Neural progenitor cell (in vitro differentiated cells): ENCODE measurements around the gene PROSER3. TPM values are rescaled to one million over a fixed set of nuclear protein-coding genes. Genes with fewer than 3 reads are reported as not detected.

ENCODE experiments used
- DNase-seq: peaks from one replicate; pipeline ENCODE4 v3.0.0-alpha.2; 2016; ENCODE audit warnings: low spot score
- H2AFZ ChIP-seq: fragments of 200-600 bp; sonication (generic); replicated peaks from 2 replicates; pipeline ENCODE4 v1.6.1; 2016; ENCODE audit warnings: antibody characterized with exemption
- H3F3A ChIP-seq: fragments of 200-600 bp; sonication (generic); 2 replicates; pipeline ENCODE4 v1.6.1; 2016; ENCODE audit warnings: antibody characterized with exemption, low read depth
- H3K27ac ChIP-seq: fragments of 200-600 bp; sonication (generic); 2 replicates; pipeline ENCODE4 v1.5.1; 2016; ENCODE audit warnings: mild to moderate bottlenecking
- H3K27me3 ChIP-seq: fragments of 200-600 bp; sonication (generic); 2 replicates; pipeline ENCODE4 v1.6.1; 2016; ENCODE audit warnings: mild to moderate bottlenecking, moderate library complexity
- H3K36me3 ChIP-seq: fragments of 200-600 bp; sonication (generic); 2 replicates; pipeline ENCODE4 v1.5.1; 2016
- H3K4me1 ChIP-seq: fragments of 200-600 bp; sonication (generic); 2 replicates; pipeline ENCODE4 v1.6.1; 2016; ENCODE audit warnings: mixed run types
- H3K4me2 ChIP-seq: fragments of 200-600 bp; sonication (generic); 2 replicates; pipeline ENCODE4 v1.6.1; 2016
- H3K4me3 ChIP-seq: fragments of 200-600 bp; sonication (generic); 2 replicates; pipeline ENCODE4 v1.5.1; 2016
- H3K79me2 ChIP-seq: fragments of 200-600 bp; sonication (generic); 2 replicates; pipeline ENCODE4 v1.6.1; 2016; ENCODE audit warnings: low read depth
- H3K9ac ChIP-seq: fragments of 200-600 bp; sonication (generic); 2 replicates; pipeline ENCODE4 v1.6.1; 2016
- H3K9me3 ChIP-seq: fragments of 200-600 bp; sonication (generic); 2 replicates; pipeline ENCODE4 v1.5.1; 2016; ENCODE audit warnings: low read depth
- H4K20me1 ChIP-seq: fragments of 200-600 bp; sonication (generic); 2 replicates; pipeline ENCODE4 v1.6.1; 2016; ENCODE audit warnings: low read depth
- H3K27ac Mint-ChIP-seq: 3 replicates; pipeline ENCODE4 v1.8.0; 2021; ENCODE audit warnings: mixed read lengths
- H3K27me3 Mint-ChIP-seq: 2 replicates; pipeline ENCODE4 v1.8.0; 2022; ENCODE audit warnings: low read depth, mild to moderate bottlenecking, inconsistent platforms, moderate library complexity, mixed read lengths; ENCODE audit not compliant: insufficient read depth
- H3K36me3 Mint-ChIP-seq: 3 replicates; pipeline ENCODE4 v1.8.0; 2021; ENCODE audit warnings: mixed read lengths
- H3K4me1 Mint-ChIP-seq: 3 replicates; pipeline ENCODE4 v1.8.0; 2021; ENCODE audit warnings: mixed read lengths
- H3K4me3 Mint-ChIP-seq: 3 replicates; pipeline ENCODE4 v1.8.0; 2021; ENCODE audit warnings: mild to moderate bottlenecking, moderate library complexity, mixed read lengths
- H3K9me3 Mint-ChIP-seq: 3 replicates; pipeline ENCODE4 v1.8.0; 2020; ENCODE audit warnings: mixed read lengths
- EZH2 ChIP-seq: fragments of 200-600 bp; sonication (generic); IDR thresholded peaks from 2 replicates; pipeline ENCODE4 v1.6.1; 2017; ENCODE audit warnings: antibody characterized with exemption, mild to moderate bottlenecking, moderate library complexity
- EZH2phosphoT487 ChIP-seq: fragments of 200-600 bp; sonication (generic); IDR thresholded peaks from 2 replicates; pipeline ENCODE4 v1.6.1; 2017; ENCODE audit warnings: antibody characterized with exemption
- total RNA-seq: library from RNA; depleted of rRNA; stranded (reverse); fragments of >200 nt; gene quantifications from 2 replicates; pipeline ENCODE4 v1.2.3, GENCODE V29; 2015; ENCODE audit warnings: low replicate concordance
- TF ChIP-seq, protein P1 (sequence below): fragments of 200-600 bp; sonication (generic); IDR thresholded peaks from 2 replicates; pipeline ENCODE4 v1.5.1; 2017; ENCODE audit warnings: antibody characterized with exemption, mild to moderate bottlenecking

PROSER3 gene
- total RNA-seq, 1 donor from 2014 or later, result 7.1 TPM

DNA sequence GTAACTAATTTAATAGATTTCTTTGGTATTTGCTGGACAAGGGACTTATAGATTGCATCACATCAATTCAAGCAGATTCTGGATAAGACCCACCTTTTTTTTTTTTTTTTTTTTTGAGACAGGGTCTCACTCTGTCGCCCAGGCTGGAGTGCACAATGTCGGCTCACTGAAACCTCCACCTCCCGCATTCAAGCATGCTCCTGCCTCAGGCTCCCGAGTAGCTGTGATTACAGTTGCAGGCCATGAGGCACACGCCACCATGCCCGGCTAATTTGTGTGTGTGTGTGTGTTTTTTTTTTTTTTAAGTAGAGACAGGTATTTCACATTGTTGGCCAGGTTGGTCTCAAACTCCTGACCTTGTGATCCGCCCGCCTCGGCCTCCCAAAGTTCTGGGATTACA, 58.9 kb downstream of the PROSER3 start:
- TF ChIP-seq, protein P1, sequence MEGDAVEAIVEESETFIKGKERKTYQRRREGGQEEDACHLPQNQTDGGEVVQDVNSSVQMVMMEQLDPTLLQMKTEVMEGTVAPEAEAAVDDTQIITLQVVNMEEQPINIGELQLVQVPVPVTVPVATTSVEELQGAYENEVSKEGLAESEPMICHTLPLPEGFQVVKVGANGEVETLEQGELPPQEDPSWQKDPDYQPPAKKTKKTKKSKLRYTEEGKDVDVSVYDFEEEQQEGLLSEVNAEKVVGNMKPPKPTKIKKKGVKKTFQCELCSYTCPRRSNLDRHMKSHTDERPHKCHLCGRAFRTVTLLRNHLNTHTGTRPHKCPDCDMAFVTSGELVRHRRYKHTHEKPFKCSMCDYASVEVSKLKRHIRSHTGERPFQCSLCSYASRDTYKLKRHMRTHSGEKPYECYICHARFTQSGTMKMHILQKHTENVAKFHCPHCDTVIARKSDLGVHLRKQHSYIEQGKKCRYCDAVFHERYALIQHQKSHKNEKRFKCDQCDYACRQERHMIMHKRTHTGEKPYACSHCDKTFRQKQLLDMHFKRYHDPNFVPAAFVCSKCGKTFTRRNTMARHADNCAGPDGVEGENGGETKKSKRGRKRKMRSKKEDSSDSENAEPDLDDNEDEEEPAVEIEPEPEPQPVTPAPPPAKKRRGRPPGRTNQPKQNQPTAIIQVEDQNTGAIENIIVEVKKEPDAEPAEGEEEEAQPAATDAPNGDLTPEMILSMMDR, result no peak
- Histone ChIP-seq H3K4me2 (no peak overlapping the region), H3K27ac (no peak overlapping the region), H3K4me3 (no peak overlapping the region), H3K79me2 (no peaks in the 10 kb centered on the region), H3K4me1 (peaks cover 2% of the 10 kb centered on the region), H3K36me3 (no peaks in the 10 kb centered on the region), H3K9ac (no peak overlapping the region), H3K9me3 (no peaks in the 10 kb centered on the region), H4K20me1 (no peaks in the 10 kb centered on the region), H2AFZ (no peak overlapping the region), H3F3A (peaks cover 3% of the 10 kb centered on the region), H3K27me3 (no peaks in the 10 kb centered on the region)
- peaks cover 18% of the 10 kb centered on the region for H3K27me3 Mint-ChIP-seq
- H3K36me3 Mint-ChIP-seq, result no peaks in the 10 kb centered on the region
- H3K27ac Mint-ChIP-seq, result no peak overlapping the region
- no peak overlapping the region for H3K4me3 Mint-ChIP-seq
- H3K9me3 Mint-ChIP-seq, result no peaks in the 10 kb centered on the region
- peaks cover 5% of the 10 kb centered on the region for H3K4me1 Mint-ChIP-seq
- no peak for DNase-seq

DNA sequence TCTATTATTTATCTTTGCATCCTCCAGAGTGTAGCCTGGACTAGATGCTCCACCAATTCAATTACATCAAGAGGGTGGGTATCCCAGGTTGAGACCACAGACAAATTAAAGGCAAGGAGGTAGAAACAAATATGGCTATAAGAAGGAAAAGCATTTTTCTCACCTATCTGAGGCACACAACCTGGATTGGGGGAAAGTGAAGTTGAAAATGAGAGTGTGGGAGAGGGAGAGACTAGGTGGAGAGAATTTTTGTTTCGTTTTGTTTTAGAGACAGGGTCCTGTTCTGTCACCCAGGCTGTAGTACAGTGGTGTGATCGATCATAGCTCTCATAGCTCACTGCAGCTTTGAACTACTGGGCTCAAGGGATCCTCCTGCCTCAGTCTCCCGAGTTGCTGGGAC, 60.5 kb downstream of the PROSER3 start:
- Mint-ChIP-seq H3K4me1 (peaks cover 7% of the 10 kb centered on the region), H3K9me3 (no peaks in the 10 kb centered on the region), H3K27ac (no peak overlapping the region), H3K36me3 (no peaks in the 10 kb centered on the region), H3K4me3 (no peak overlapping the region), H3K27me3 (peaks cover 19% of the 10 kb centered on the region)
- no peak overlapping the region for H3K4me3 ChIP-seq
- no peak overlapping the region for H3K9ac ChIP-seq
- DNase-seq, result no peak
- no peaks in the 10 kb centered on the region for H3K79me2 ChIP-seq
- no peak overlapping the region for H3K4me2 ChIP-seq
- no peaks in the 10 kb centered on the region for H4K20me1 ChIP-seq
- peaks cover 2% of the 10 kb centered on the region for H3K4me1 ChIP-seq
- H3K27ac ChIP-seq, result no peak overlapping the region
- TF ChIP-seq, protein P1, result no peak
- TF ChIP-seq EZH2, result no peak
- no peak for TF ChIP-seq EZH2phosphoT487
- no peaks in the 10 kb centered on the region for H3K27me3 ChIP-seq
- H3K36me3 ChIP-seq, result no peaks in the 10 kb centered on the region
- H3F3A ChIP-seq, result peaks cover 3% of the 10 kb centered on the region
- H2AFZ ChIP-seq, result no peak overlapping the region
- H3K9me3 ChIP-seq, result no peaks in the 10 kb centered on the region

Other genes starting within 250 kb of the PROSER3 start
- gene DMKN, start 244.5 kb upstream of the PROSER3 start, total RNA-seq, result 175 and 208 TPM in 2 replicates
- not detected in 2 replicates for gene SBSN, start 229.9 kb upstream of the PROSER3 start, total RNA-seq
- gene GAPDHS, start 224.7 kb upstream of the PROSER3 start, total RNA-seq, result not detected in 2 replicates
- gene TMEM147, start 212.6 kb upstream of the PROSER3 start, total RNA-seq, result 57.8 and 81.7 TPM in 2 replicates
- gene ATP4A, start 194.5 kb upstream of the PROSER3 start, total RNA-seq, result 0.12 TPM in 1 of 2 replicates, not detected in the other
- 0.34 TPM in 1 of 2 replicates, not detected in the other for gene PMIS2, start 172.0 kb upstream of the PROSER3 start, total RNA-seq
- 12.4 and 27.8 TPM in 2 replicates for gene HAUS5, start 145.4 kb upstream of the PROSER3 start, total RNA-seq
- gene RBM42, start 129.1 kb upstream of the PROSER3 start, total RNA-seq, result 20.1 and 53.7 TPM in 2 replicates
- gene ETV2, start 116.4 kb upstream of the PROSER3 start, total RNA-seq, result 0.71 TPM in 1 of 2 replicates, not detected in the other
- 403 and 511 TPM in 2 replicates for gene COX6B1, start 109.9 kb upstream of the PROSER3 start, total RNA-seq
- 1.3 TPM in 1 of 2 replicates, not detected in the other for gene UPK1A, start 91.7 kb upstream of the PROSER3 start, total RNA-seq
- not detected in 2 replicates for gene ZBTB32, start 53.6 kb upstream of the PROSER3 start, total RNA-seq
- gene KMT2B, start 40.2 kb upstream of the PROSER3 start, total RNA-seq, result 12.6 and 16.0 TPM in 2 replicates
- gene IGFLR1, start 15.7 kb upstream of the PROSER3 start, total RNA-seq, result 5.0 and 9.2 TPM in 2 replicates
- 17.2 and 27.9 TPM in 2 replicates for gene U2AF1L4, start 12.8 kb upstream of the PROSER3 start, total RNA-seq
- gene PSENEN, start 12.5 kb upstream of the PROSER3 start, total RNA-seq, result 10.9 and 29.6 TPM in 2 replicates
- 11.4 and 12.4 TPM in 2 replicates for gene LIN37, start 9.6 kb upstream of the PROSER3 start, total RNA-seq
- not detected in 2 replicates for gene HSPB6, start 1.1 kb upstream of the PROSER3 start, total RNA-seq
- gene ARHGAP33, start 17.4 kb downstream of the PROSER3 start, total RNA-seq, result 6.5 and 15.1 TPM in 2 replicates
- not detected in 2 replicates for gene PRODH2, start 54.7 kb downstream of the PROSER3 start, total RNA-seq
- 0.40 and 0.62 TPM in 2 replicates for gene NPHS1, start 94.3 kb downstream of the PROSER3 start, total RNA-seq
- 2.4 and 5.5 TPM in 2 replicates for gene KIRREL2, start 98.7 kb downstream of the PROSER3 start, total RNA-seq
- gene APLP1, start 110.4 kb downstream of the PROSER3 start, total RNA-seq, result 89.5 and 191 TPM in 2 replicates
- 1.3 and 4.7 TPM in 2 replicates for gene NFKBID, start 142.4 kb downstream of the PROSER3 start, total RNA-seq
- gene HCST, start 144.4 kb downstream of the PROSER3 start, total RNA-seq, result not detected in 2 replicates
- not detected in 2 replicates for gene TYROBP, start 150.1 kb downstream of the PROSER3 start, total RNA-seq
- 2.3 and 9.5 TPM in 2 replicates for gene LRFN3, start 178.2 kb downstream of the PROSER3 start, total RNA-seq
- gene SDHAF1, start 237.0 kb downstream of the PROSER3 start, total RNA-seq, result 4.6 and 18.6 TPM in 2 replicates